Panc1 (cell line): ENCODE measurements around the gene MUC7. TPM values are rescaled to one million over a fixed set of nuclear protein-coding genes. Genes with fewer than 3 reads are reported as not detected.

Experiments
- ATAC-seq: fragments of 200-7000 bp; cut with Tn5 transposase; 2 replicates; pipeline ENCODE4 v1.9.1; 2020; ENCODE audit warnings: mild to moderate bottlenecking, moderate library complexity
- BruUV-seq: library from RNA; stranded (reverse); fragments of 400-500 nt; replicated peaks from 2 replicates; lab custom pipeline; 2021; lab: Mats Ljungman, UMichigan
- CTCF ChIA-PET: fragments of 300-600 bp; sonication (Branson Sonifier 250); formaldehyde crosslinking; loops from one replicate; lab custom pipeline; 2022; ENCODE audit warnings: antibody characterized with exemption; lab: Charles Lee
- POLR2A ChIA-PET: fragments of 300-600 bp; sonication (Branson Sonifier 250); formaldehyde crosslinking; loops from one replicate; lab custom pipeline; 2022; ENCODE audit warnings: antibody characterized with exemption; lab: Charles Lee
- DNase-seq: peaks from one replicate; pipeline ENCODE4 v3.0.0-alpha.2; 2010; ENCODE audit warnings: low read depth, low spot score
- H3K27ac ChIP-seq: 2 replicates; pipeline ENCODE4 v1.5.1; 2011; ENCODE audit warnings: mild to moderate bottlenecking, low read length, inconsistent platforms
- H3K27me3 ChIP-seq: fragments of 200-500 bp; sonication (Bioruptor generic); 2 replicates; pipeline ENCODE4 v1.6.0; 2014; ENCODE audit warnings: low read length, inconsistent platforms; ENCODE audit not compliant: control insufficient read depth, insufficient read depth
- H3K36me3 ChIP-seq: fragments of 200-500 bp; sonication (Bioruptor generic); 2 replicates; pipeline ENCODE4 v1.5.1; 2014; ENCODE audit warnings: inconsistent platforms, mild to moderate bottlenecking, low read length, moderate library complexity; ENCODE audit not compliant: control insufficient read depth, insufficient read depth
- H3K4me1 ChIP-seq: 2 replicates; pipeline ENCODE4 v1.5.1; 2011; ENCODE audit warnings: inconsistent platforms, mild to moderate bottlenecking, low read length, moderate library complexity; ENCODE audit not compliant: control insufficient read depth, insufficient read depth
- H3K4me3 ChIP-seq, 2 experiments: 2 replicates each; pipeline ENCODE4 v1.5.1; 2011 to 2012; ENCODE audit warnings: low read depth in 2 of 2, low read length in 2 of 2, mild to moderate bottlenecking in 2 of 2, inconsistent platforms in 1 of 2, moderate library complexity in 1 of 2
- H3K9me3 ChIP-seq: fragments of 200-500 bp; sonication (Bioruptor generic); 2 replicates; pipeline ENCODE4 v1.5.1; 2014; ENCODE audit warnings: low read depth, mild to moderate bottlenecking, inconsistent platforms, low read length, moderate library complexity; ENCODE audit not compliant: control insufficient read depth, insufficient read depth
- CTCF ChIP-seq: fragments of 450-650 bp; IDR thresholded peaks from 2 replicates; pipeline ENCODE4 v1.5.1; 2017; ENCODE audit warnings: mild to moderate bottlenecking
- POLR2AphosphoS5 ChIP-seq: IDR thresholded peaks from 2 replicates; pipeline ENCODE4 v1.6.1; 2012; ENCODE audit warnings: mild to moderate bottlenecking, low read depth, low read length, moderate library complexity
- SIN3A ChIP-seq: IDR thresholded peaks from 2 replicates; pipeline ENCODE4 v1.6.1; 2012; ENCODE audit warnings: low read depth, mild to moderate bottlenecking, low read length, moderate library complexity, borderline replicate concordance; ENCODE audit not compliant: insufficient read depth
- TCF7L2 ChIP-seq: IDR thresholded peaks from 2 replicates; pipeline ENCODE4 v1.6.1; 2011; ENCODE audit warnings: mild to moderate bottlenecking, low read depth, low read length, inconsistent platforms
- in situ Hi-C: cut with HindIII; loops from 2 replicates; pipeline ENCODE4 v1.10.0; 2016; ENCODE audit warnings: low sequenced_read_pairs, low pct_unique_long_range_greater_than_20kb
- intact Hi-C: fragments of 100-400 bp; cut with micrococcal nuclease; formaldehyde crosslinking; loops from one replicate; pipeline ENCODE4 v1.10.0; 2022; ENCODE audit not compliant: unreplicated experiment
- total RNA-seq: library from RNA; stranded (reverse); gene quantifications from one replicate; pipeline ENCODE4 v1.2.1, GENCODE V29; 2021; ENCODE audit not compliant: unreplicated experiment
- TF ChIP-seq, protein P1 (sequence below), 2 experiments: IDR thresholded peaks; 2 replicates each; pipeline ENCODE4 v1.6.1; 2011 to 2012; ENCODE audit warnings: low read depth in 2 of 2, control low read depth in 1 of 2, low read length in 1 of 2, mild to moderate bottlenecking in 1 of 2, moderate library complexity in 1 of 2; ENCODE audit not compliant: insufficient read depth in 1 of 2

The MUC7 gene
- total RNA-seq, 1 experiment from 2014 or later: not detected

- Histone ChIP-seq H3K36me3 (no peaks in the 10 kb centered on the region), H3K27ac (no peak overlapping the region), H3K4me3 (no peak overlapping the region), H3K9me3 (no peaks in the 10 kb centered on the region), H3K4me1 (no peaks in the 10 kb centered on the region), H3K27me3 (no peaks in the 10 kb centered on the region)
- CTCF ChIA-PET: no interaction called here
- BruUV-seq: no TSS peak
- intact Hi-C loops (no loop called here), in situ Hi-C loops (no loop called here)
- POLR2A ChIA-PET: no interaction called here
- ATAC-seq (no peak), DNase-seq (no peak)
- TF ChIP-seq POLR2AphosphoS5 (no peak), SIN3A (no peak), TCF7L2 (no peak), CTCF (no peak)
- TF ChIP-seq, protein P1, sequence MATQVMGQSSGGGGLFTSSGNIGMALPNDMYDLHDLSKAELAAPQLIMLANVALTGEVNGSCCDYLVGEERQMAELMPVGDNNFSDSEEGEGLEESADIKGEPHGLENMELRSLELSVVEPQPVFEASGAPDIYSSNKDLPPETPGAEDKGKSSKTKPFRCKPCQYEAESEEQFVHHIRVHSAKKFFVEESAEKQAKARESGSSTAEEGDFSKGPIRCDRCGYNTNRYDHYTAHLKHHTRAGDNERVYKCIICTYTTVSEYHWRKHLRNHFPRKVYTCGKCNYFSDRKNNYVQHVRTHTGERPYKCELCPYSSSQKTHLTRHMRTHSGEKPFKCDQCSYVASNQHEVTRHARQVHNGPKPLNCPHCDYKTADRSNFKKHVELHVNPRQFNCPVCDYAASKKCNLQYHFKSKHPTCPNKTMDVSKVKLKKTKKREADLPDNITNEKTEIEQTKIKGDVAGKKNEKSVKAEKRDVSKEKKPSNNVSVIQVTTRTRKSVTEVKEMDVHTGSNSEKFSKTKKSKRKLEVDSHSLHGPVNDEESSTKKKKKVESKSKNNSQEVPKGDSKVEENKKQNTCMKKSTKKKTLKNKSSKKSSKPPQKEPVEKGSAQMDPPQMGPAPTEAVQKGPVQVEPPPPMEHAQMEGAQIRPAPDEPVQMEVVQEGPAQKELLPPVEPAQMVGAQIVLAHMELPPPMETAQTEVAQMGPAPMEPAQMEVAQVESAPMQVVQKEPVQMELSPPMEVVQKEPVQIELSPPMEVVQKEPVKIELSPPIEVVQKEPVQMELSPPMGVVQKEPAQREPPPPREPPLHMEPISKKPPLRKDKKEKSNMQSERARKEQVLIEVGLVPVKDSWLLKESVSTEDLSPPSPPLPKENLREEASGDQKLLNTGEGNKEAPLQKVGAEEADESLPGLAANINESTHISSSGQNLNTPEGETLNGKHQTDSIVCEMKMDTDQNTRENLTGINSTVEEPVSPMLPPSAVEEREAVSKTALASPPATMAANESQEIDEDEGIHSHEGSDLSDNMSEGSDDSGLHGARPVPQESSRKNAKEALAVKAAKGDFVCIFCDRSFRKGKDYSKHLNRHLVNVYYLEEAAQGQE (IDR thresholded peaks at IDR 0.05; ENCODE audit: insufficient read depth in 1 of 2, low read depth in 2 of 2, low read length in 1 of 2): no peak
Observed at GRCh38 chr4:70426789-70427188, 45.2 kb upstream of the MUC7 start.

- DNase-seq (no peak), ATAC-seq (no peak)
- no peaks in the 10 kb centered on the region for H3K4me1 ChIP-seq
- H3K36me3 ChIP-seq: no peaks in the 10 kb centered on the region
- no peaks in the 10 kb centered on the region for H3K27me3 ChIP-seq
- ChIA-PET CTCF (no interaction called here), POLR2A (no interaction called here)
- no peaks in the 10 kb centered on the region for H3K9me3 ChIP-seq
- H3K27ac ChIP-seq: no peak overlapping the region
- no TSS peak for BruUV-seq
- H3K4me3 ChIP-seq: no peak overlapping the region
- intact Hi-C loops: no loop called here
- TF ChIP-seq POLR2AphosphoS5 (no peak), SIN3A (no peak), CTCF (no peak), TCF7L2 (no peak)
- TF ChIP-seq, protein P1 (IDR thresholded peaks at IDR 0.05; ENCODE audit: insufficient read depth in 1 of 2, low read depth in 2 of 2, low read length in 1 of 2): no peak
- in situ Hi-C loops: no loop called here
Observed at GRCh38 chr4:70437197-70437596, 34.8 kb upstream of the MUC7 start.
